Right lobe of liver (tissue), 4 donors: ENCODE measurements around the gene BPTF.

Experiments
- POLR2A ChIP-seq: fragments of 450-650 bp; IDR thresholded peaks from one replicate; pipeline ENCODE4 v1.6.1; 2017; ENCODE audit warnings: antibody characterized with exemption, mild to moderate bottlenecking
- TF ChIP-seq, protein P1 (sequence below), 4 donors: fragments of 200-600 bp in 3 of 4; fragments of 450-650 bp in 1 of 4; IDR thresholded peaks; one replicate each; pipeline versions ENCODE4 v1.5.1 to v1.8.0; 2016 to 2022; ENCODE audit warnings: antibody characterized with exemption in 4 of 4, mild to moderate bottlenecking in 2 of 4
- donor health status: DM: no; HTN: no; CAD: no.
- donor health status: DM: no; HTN: no; CAD: no.
- donor health status: DM: no; HTN: yes; CAD: no.

DNA sequence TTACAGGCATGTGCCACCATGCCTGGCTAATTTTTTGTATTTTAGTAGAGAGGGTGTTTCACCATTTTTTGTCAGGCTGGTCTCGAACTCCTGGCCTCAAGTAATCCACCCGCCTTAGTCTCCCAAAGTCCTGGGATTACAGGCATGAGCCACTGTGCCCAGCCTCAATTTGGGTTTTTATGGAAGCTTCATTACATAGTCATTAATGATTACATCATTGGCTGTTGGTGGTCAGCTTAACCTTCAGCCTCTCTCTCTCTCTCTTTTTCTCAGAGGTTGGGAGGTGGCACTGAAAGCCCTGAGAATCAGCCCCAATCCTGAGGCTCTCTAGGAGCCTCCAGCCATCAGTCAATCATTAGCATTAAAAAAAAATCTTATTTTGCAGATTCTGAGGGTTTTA lies 125.6 kb downstream of the BPTF start:
- TF ChIP-seq, protein P1, sequence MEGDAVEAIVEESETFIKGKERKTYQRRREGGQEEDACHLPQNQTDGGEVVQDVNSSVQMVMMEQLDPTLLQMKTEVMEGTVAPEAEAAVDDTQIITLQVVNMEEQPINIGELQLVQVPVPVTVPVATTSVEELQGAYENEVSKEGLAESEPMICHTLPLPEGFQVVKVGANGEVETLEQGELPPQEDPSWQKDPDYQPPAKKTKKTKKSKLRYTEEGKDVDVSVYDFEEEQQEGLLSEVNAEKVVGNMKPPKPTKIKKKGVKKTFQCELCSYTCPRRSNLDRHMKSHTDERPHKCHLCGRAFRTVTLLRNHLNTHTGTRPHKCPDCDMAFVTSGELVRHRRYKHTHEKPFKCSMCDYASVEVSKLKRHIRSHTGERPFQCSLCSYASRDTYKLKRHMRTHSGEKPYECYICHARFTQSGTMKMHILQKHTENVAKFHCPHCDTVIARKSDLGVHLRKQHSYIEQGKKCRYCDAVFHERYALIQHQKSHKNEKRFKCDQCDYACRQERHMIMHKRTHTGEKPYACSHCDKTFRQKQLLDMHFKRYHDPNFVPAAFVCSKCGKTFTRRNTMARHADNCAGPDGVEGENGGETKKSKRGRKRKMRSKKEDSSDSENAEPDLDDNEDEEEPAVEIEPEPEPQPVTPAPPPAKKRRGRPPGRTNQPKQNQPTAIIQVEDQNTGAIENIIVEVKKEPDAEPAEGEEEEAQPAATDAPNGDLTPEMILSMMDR (IDR thresholded peaks at IDR 0.05): no peak
- TF ChIP-seq POLR2A: no peak
